ENCODE results near the gene FZD2.

The FZD2 gene

GRCh38 chr17:44546671-44547606 is 10.3 kb upstream of the FZD2 start:
- CTCF ChIA-PET = interaction anchor here (0.6 to 3.3 kb wide), 8 partner anchors 9 to 318 kb away, joined by 3 to 14 read pairs (median 3); partner anchors contain the start of gene FZD2
- DNase-seq (ENCODE audit: extremely low spot score) = no peak
- no peak for TF ChIP-seq CTCF (IDR thresholded peaks at IDR 0.05; ENCODE audit: control extremely low read depth, extremely low read depth, low read depth, missing control alignments)
- POLR2A ChIA-PET = no interaction called here

- no peak for TF ChIP-seq CTCF (IDR thresholded peaks at IDR 0.05; ENCODE audit: control extremely low read depth, extremely low read depth, low read depth, missing control alignments)
- ChIA-PET CTCF (interaction anchor here (1.4 to 3.3 kb wide), 6 partner anchors 9 to 25 kb away, joined by 3 to 14 read pairs (median 4); partner anchors contain the start of gene FZD2), POLR2A (no interaction called here)
- no peak for DNase-seq (ENCODE audit: extremely low spot score)
Observed at GRCh38 chr17:44547625-44548267, 9.5 kb upstream of the FZD2 start.

- no peak for TF ChIP-seq CTCF (IDR thresholded peaks at IDR 0.05; ENCODE audit: control extremely low read depth, extremely low read depth, low read depth, missing control alignments)
- ChIA-PET CTCF (interaction anchor here (0.9 to 3.3 kb wide), 5 partner anchors 8 to 185 kb away, joined by 3 to 14 read pairs (median 3); partner anchors contain the start of genes FAM171A2 and FZD2), POLR2A (no interaction called here)
- no peak for DNase-seq (ENCODE audit: extremely low spot score)
Observed at GRCh38 chr17:44548376-44549230, 8.7 kb upstream of the FZD2 start.

- no peak for DNase-seq (ENCODE audit: extremely low spot score)
- ChIA-PET POLR2A (no interaction called here), CTCF (interaction anchor here (1.8 to 2.0 kb wide), 2 partner anchors 16 kb away, joined by 5 to 6 read pairs; no protein-coding TSS in a partner anchor)
- no peak for TF ChIP-seq CTCF (IDR thresholded peaks at IDR 0.05; ENCODE audit: control extremely low read depth, extremely low read depth, low read depth, missing control alignments)
Observed at GRCh38 chr17:44549686-44550085, 7.6 kb upstream of the FZD2 start.

GRCh38 chr17:44552361-44552760 is 4.9 kb upstream of the FZD2 start:
- POLR2A ChIA-PET = no interaction called here
- TF ChIP-seq CTCF (IDR thresholded peaks at IDR 0.05; ENCODE audit: control extremely low read depth, extremely low read depth, low read depth, missing control alignments) = no peak
- CTCF ChIA-PET = no interaction called here
- DNase-seq (ENCODE audit: extremely low spot score) = no peak

GRCh38 chr17:44555099-44555498 is 2.2 kb upstream of the FZD2 start:
- DNase-seq (ENCODE audit: extremely low spot score) = no peak
- ChIA-PET POLR2A (no interaction called here), CTCF (interaction anchor here (2.9 kb wide), 1 partner anchor 22 kb away, joined by 14 read pairs; no protein-coding TSS in a partner anchor)
- no peak for TF ChIP-seq CTCF (IDR thresholded peaks at IDR 0.05; ENCODE audit: control extremely low read depth, extremely low read depth, low read depth, missing control alignments)

All from GM10248 (cell line).